ENCODE data around the gene ALG3. TPM values are rescaled to one million over a fixed set of nuclear protein-coding genes. Genes with fewer than 3 reads are reported as not detected.

Gene ALG3
- total RNA-seq, 1 donor from 2014 or later = 40.9 TPM

DNA sequence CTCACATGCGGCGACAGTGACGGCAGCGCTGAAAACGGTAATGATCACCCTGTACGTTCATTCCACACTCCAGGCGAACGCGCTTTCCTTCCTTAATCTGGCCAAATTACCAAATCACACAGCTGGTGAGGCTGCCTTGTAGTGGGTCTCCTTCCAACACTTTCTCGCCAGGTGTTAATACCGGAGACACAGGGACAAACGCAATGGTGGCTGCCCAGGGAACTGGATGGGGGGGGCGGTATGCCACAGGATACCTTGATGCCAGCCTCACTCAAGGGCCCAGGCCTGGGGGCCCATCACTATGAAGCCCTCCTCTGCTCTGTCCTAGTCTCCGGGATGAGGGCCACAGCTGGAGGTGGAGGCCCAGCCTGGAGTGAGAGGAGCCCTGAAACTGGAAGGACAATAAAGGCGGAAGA, 14.0 kb upstream of the ALG3 start:
- DNase-seq (ENCODE audit: low spot score in 2 of 2, unreplicated experiment in 2 of 2) = no peak
- Mint-ChIP-seq H3K4me1 (peaks cover 15% of the 10 kb centered on the region), H3K4me3 (peak overlapping the region; percentile 43), H3K36me3 (peaks cover 10% of the 10 kb centered on the region), H3K27me3 (ENCODE audit: low read depth) (peaks cover 81% of the 10 kb centered on the region), H3K27ac (no peak overlapping the region), H3K9me3 (peaks cover 5% of the 10 kb centered on the region)
- TF ChIP-seq, protein P1, sequence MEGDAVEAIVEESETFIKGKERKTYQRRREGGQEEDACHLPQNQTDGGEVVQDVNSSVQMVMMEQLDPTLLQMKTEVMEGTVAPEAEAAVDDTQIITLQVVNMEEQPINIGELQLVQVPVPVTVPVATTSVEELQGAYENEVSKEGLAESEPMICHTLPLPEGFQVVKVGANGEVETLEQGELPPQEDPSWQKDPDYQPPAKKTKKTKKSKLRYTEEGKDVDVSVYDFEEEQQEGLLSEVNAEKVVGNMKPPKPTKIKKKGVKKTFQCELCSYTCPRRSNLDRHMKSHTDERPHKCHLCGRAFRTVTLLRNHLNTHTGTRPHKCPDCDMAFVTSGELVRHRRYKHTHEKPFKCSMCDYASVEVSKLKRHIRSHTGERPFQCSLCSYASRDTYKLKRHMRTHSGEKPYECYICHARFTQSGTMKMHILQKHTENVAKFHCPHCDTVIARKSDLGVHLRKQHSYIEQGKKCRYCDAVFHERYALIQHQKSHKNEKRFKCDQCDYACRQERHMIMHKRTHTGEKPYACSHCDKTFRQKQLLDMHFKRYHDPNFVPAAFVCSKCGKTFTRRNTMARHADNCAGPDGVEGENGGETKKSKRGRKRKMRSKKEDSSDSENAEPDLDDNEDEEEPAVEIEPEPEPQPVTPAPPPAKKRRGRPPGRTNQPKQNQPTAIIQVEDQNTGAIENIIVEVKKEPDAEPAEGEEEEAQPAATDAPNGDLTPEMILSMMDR (IDR thresholded peaks at IDR 0.05; ENCODE audit: unreplicated experiment) = no peak

DNA sequence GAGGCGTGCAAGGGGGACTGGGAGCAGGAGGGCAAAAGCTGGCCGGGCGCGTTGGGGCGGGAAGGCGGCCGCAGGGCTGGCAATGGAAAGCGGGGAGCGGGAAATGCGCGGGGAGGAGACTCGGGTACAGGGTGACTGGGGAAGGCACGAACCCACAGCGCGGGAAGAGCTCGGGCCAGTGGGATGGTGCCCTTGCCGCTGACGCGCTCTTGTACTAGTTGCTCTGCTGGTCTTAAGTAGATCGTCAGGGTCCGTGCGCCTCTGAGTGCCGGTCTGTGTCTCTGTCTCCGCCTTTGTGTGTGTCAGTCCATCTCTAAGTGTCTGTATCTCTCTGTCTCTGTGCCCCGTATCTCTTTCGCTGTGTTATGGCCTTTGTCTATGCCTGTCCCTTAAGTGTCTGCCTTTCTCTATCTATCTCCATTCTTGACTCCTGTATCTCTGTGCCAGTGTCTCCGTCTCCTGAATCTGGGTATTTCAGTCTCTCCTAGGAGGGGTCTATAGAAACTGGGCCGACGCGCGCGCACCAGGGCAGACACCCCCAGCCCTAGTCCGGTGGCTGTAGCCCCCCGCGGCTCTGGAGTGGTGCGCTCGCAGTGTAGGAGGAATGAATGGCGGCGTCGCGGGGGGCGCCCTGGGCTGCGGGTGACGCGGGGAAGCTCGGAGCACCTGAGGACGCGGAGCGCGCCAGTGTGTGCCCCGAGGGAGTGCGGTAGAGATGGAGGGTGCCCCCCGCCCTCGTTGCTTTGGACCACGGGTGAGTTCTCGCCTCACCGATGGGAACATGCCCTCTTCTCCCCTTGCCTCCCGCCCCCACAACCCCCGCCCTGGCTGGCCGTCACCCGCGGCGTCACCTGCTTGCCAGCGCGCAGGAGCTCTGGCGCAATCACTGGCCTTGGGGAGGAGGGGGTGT, 13.3 kb upstream of the ALG3 start:
- H3K27me3 Mint-ChIP-seq (ENCODE audit: low read depth) = peaks cover 81% of the 10 kb centered on the region
- H3K9me3 Mint-ChIP-seq = peaks cover 1% of the 10 kb centered on the region
- no peak overlapping the region for H3K27ac Mint-ChIP-seq
- no peak for DNase-seq (ENCODE audit: low spot score in 2 of 2, unreplicated experiment in 2 of 2)
- H3K4me1 Mint-ChIP-seq = peaks cover 15% of the 10 kb centered on the region
- peaks cover 14% of the 10 kb centered on the region for H3K36me3 Mint-ChIP-seq
- peak overlapping the region; percentile 64 for H3K4me3 Mint-ChIP-seq
- TF ChIP-seq, protein P1 (IDR thresholded peaks at IDR 0.05; ENCODE audit: unreplicated experiment) = no peak

DNA sequence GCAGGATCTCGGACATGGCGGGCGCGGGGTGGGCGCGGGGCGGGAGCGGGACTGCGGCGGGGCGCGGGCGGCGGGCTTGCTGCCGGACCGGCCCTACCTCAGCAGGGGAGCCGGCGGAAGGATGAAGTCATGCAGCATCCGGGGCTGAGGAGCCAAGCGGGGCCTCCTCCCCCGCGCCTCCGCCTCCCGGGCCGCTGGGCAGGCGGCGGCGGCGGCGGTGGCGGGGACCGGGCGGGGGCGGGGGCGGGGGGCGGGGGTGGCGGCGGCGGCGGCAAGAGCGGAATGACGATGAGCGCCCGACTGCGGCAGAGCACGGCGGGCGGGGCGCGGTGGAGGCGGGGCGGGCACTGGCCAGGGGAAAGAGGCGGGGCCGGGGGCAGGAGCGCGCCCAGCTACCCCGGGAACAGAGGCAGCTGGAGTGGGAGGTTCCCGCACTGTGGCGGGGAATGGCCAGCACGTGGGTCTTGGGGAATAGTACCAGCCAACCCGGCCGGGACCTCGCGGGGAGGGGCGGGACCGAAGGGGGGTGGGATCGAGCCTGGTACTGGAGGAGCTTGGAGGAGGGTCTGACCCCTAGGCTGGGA, 12.6 kb upstream of the ALG3 start, which contains the start of gene CAMK2N2:
Gene CAMK2N2, minus strand, starts transcription at position 284 of the 584 bp plus-strand sequence. Its CDS starts 268 bp downstream, at position 16.
- DNase-seq (ENCODE audit: low spot score in 2 of 2, unreplicated experiment in 2 of 2) = peak in 1 of 2 experiments; percentile 46
- peaks cover 14% of the 10 kb centered on the region for H3K36me3 Mint-ChIP-seq
- TF ChIP-seq, protein P1 (IDR thresholded peaks at IDR 0.05; ENCODE audit: unreplicated experiment) = no peak
- peak within 1 kb of the TSS; percentile 65 for H3K4me3 Mint-ChIP-seq
- peaks cover 15% of the 10 kb centered on the region for H3K4me1 Mint-ChIP-seq
- H3K27me3 Mint-ChIP-seq (ENCODE audit: low read depth) = peaks cover 79% of the 10 kb centered on the region
- H3K27ac Mint-ChIP-seq = no peak within 1 kb of the TSS
- no peaks in the 10 kb centered on the region for H3K9me3 Mint-ChIP-seq

DNA sequence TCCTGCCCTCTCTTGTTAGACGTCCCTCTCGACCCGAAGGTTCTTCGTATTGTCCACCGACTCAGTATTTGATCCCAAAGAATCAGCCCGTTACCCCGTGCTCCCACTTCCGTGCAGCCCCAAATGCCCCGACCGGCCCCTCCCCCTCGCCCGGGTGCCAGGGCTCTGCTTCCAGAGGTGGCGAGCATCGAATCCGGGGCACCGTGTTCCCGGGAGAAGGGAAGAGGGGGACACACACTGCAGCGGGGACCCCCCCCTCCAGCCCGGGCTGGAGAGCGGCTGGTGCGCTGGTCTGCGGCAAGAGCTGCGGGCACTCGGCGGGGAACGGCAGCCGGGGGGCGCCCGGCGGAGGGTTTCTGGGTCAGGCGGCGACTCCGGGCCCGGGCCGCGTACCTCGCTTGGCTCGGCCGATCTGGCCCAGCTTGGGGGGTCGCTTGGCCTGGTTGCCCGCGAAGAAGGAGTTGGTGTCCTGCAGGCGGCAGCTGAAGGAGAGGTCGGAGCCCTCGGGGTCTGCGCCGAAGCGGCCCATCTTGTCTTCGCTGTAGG, 12.0 kb upstream of the ALG3 start:
- H3K27ac Mint-ChIP-seq = no peak overlapping the region
- H3K27me3 Mint-ChIP-seq (ENCODE audit: low read depth) = peaks cover 77% of the 10 kb centered on the region
- no peak for DNase-seq (ENCODE audit: low spot score in 2 of 2, unreplicated experiment in 2 of 2)
- peaks cover 14% of the 10 kb centered on the region for H3K36me3 Mint-ChIP-seq
- TF ChIP-seq, protein P1 (IDR thresholded peaks at IDR 0.05; ENCODE audit: unreplicated experiment) = no peak
- peaks cover 15% of the 10 kb centered on the region for H3K4me1 Mint-ChIP-seq
- peak overlapping the region; percentile 65 for H3K4me3 Mint-ChIP-seq
- no peaks in the 10 kb centered on the region for H3K9me3 Mint-ChIP-seq

DNA sequence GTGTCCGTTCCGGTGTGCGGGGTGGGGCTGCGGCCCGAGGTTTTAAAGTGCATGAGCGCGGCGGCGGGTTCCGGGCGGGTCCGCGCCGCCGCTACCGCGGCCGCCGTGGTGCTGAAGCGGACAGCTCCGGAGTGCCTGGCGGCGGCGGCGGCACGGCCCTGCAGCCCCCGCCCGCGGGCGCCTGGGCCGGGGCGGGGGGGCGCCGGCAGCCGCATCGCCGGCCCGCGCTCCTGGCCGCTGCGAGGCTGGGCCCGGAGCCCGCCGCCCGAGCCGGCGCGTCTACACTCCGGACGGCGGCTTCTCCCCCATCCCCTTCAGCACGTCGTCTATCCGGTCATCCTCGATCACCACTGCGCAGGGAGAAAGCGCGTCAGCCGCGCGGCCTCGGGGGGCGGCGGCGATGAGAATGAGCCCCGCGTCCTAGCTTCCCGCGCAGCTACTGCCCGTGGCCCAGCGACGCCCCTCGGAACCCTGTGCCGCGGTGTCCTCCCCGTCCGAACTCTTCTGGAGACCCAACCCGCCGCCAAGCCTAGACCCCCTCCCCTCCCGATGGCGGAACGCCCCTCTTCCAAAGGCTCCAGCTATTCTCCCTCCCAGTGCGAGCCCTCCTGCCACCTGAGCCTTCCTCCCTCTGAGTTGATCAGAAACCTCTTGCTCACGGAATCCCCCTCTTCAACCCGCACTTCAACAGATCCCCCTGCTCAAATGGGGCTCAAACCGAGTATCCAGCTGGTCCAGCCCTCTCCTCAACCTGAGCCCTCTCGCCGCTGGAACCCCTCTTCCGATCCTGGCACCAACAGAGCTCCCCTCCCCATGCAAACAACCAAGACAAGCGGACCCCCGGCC, 11.3 kb upstream of the ALG3 start:
- Mint-ChIP-seq H3K4me1 (peaks cover 15% of the 10 kb centered on the region), H3K9me3 (no peaks in the 10 kb centered on the region), H3K27ac (no peak overlapping the region), H3K27me3 (ENCODE audit: low read depth) (peaks cover 76% of the 10 kb centered on the region), H3K4me3 (peak overlapping the region; percentile 65), H3K36me3 (peaks cover 14% of the 10 kb centered on the region)
- TF ChIP-seq, protein P1 (IDR thresholded peaks at IDR 0.05; ENCODE audit: unreplicated experiment) = no peak
- peak; percentile 57 to 68 for DNase-seq (ENCODE audit: low spot score in 2 of 2, unreplicated experiment in 2 of 2)

Measured in mesothelial cell of epicardium (in vitro differentiated cells).